HepG2 (cell line): ENCODE measurements around the gene HYI. TPM values are rescaled to one million over a fixed set of nuclear protein-coding genes. Genes with fewer than 3 reads are reported as not detected.

Experiments used
- ATAC-seq: fragments of 200-7000 bp; cut with Tn5 transposase; 3 replicates; pipeline ENCODE4 v1.9.1; 2020; ENCODE audit warnings: mild to moderate bottlenecking, moderate library complexity
- BruUV-seq: library from RNA; stranded (reverse); fragments of 400-500 nt; replicated peaks from 2 replicates; lab custom pipeline; 2021; lab: Mats Ljungman, UMichigan
- CTCF ChIA-PET: fragments of 300-600 bp; formaldehyde crosslinking; extraction: SDS; loops from one replicate; lab custom pipeline; 2021; ENCODE audit warnings: low total read pairs, inconsistent platforms, low intra/inter-chr PET ratio; lab: Yijun Ruan, JAX
- POLR2A ChIA-PET: fragments of 350-600 bp; sonication (Branson Sonifier 250); formaldehyde crosslinking; loops from one replicate; lab custom pipeline; 2020; ENCODE audit warnings: antibody characterized with exemption, inconsistent platforms; lab: Yijun Ruan, JAX
- DNase-seq: peaks from one replicate; pipeline ENCODE4 v3.0.0-alpha.2; 2015; ENCODE audit warnings: low spot score
- FAIRE-seq: peaks from 3 replicates; lab custom pipeline; 2011; peaks lifted over from hg19 to GRCh38; lab: Jason Lieb, UNC
- H2AFZ ChIP-seq: one replicate; pipeline ENCODE4 v1.6.1; 2011; ENCODE audit warnings: low read length, inconsistent platforms
- H3K27ac ChIP-seq: fragments of 300-600 bp; 3 replicates; pipeline ENCODE4 v1.8.0; 2011; ENCODE audit warnings: mixed run types, mild to moderate bottlenecking, mixed read lengths, low read length, inconsistent platforms; ENCODE audit not compliant: insufficient read depth; ENCODE audit errors: extremely low read length
- H3K27me3 ChIP-seq, 2 experiments: fragments of 200-600 bp in 1 of 2; 2 replicates in 1 of 2; 3 replicates in 1 of 2; pipeline versions ENCODE4 v1.6.0 to v1.8.0; 2011; ENCODE audit warnings: low read length in 2 of 2, mild to moderate bottlenecking in 2 of 2, moderate library complexity in 2 of 2, inconsistent platforms in 1 of 2; ENCODE audit not compliant: insufficient read depth in 2 of 2, control insufficient read depth in 1 of 2
- H3K36me3 ChIP-seq, 2 experiments: fragments of 200-600 bp in 1 of 2; replicated peaks in 1 of 2; 2 replicates in 1 of 2; 3 replicates in 1 of 2; pipeline versions ENCODE4 v1.5.1 to v1.8.0; 2011; ENCODE audit warnings: low read length in 2 of 2, inconsistent platforms in 1 of 2; ENCODE audit not compliant: insufficient read depth in 2 of 2, control insufficient read depth in 1 of 2
- H3K4me1 ChIP-seq: 2 replicates; pipeline ENCODE4 v1.5.1; 2012; ENCODE audit warnings: low read length, inconsistent platforms; ENCODE audit not compliant: insufficient read depth
- H3K4me2 ChIP-seq: 2 replicates; pipeline ENCODE4 v1.6.0; 2011; ENCODE audit warnings: low read depth, low read length, inconsistent platforms
- H3K4me3 ChIP-seq, 3 experiments: fragments of 200-600 bp in 1 of 3; sonication (generic), shearing (Covaris generic) in 1 of 3; replicated peaks in 1 of 3; 2 replicates each; pipeline ENCODE4 v1.5.1; 2011 to 2016; ENCODE audit warnings: low read length in 3 of 3, inconsistent platforms in 2 of 3, low read depth in 2 of 3, mild to moderate bottlenecking in 2 of 3, control low read depth in 1 of 3, mixed read lengths in 1 of 3; ENCODE audit not compliant: insufficient read depth in 1 of 3
- H3K79me2 ChIP-seq: one replicate; pipeline ENCODE4 v1.6.1; 2011; ENCODE audit warnings: low read length, inconsistent platforms; ENCODE audit not compliant: insufficient read depth
- H3K9ac ChIP-seq: 2 replicates; pipeline ENCODE4 v1.6.0; 2011; ENCODE audit warnings: mild to moderate bottlenecking, low read depth, low read length, inconsistent platforms; ENCODE audit not compliant: insufficient read depth
- H3K9me3 ChIP-seq: 2 replicates; pipeline ENCODE4 v1.5.1; 2012; ENCODE audit warnings: mild to moderate bottlenecking, low read length
- H4K20me1 ChIP-seq: 2 replicates; pipeline ENCODE4 v1.6.0; 2011; ENCODE audit warnings: inconsistent platforms, mild to moderate bottlenecking, low read length, moderate library complexity; ENCODE audit not compliant: insufficient read depth
- HCFC1 ChIP-seq: fragments of 150-350 bp; IDR thresholded peaks from 2 replicates; pipeline ENCODE4 v1.6.1; 2014; ENCODE audit warnings: low read depth, low read length
- MIXL1 ChIP-seq: IDR thresholded peaks from 2 replicates; pipeline ENCODE4 v1.6.1; 2016
- RBFOX2 ChIP-seq: fragments of 200-400 bp; formaldehyde crosslinking; IDR thresholded peaks from 2 replicates; pipeline ENCODE4 v1.6.1; 2017; ENCODE audit warnings: low read depth, mild to moderate bottlenecking, low read length
- SETDB1 ChIP-seq: sonication (generic); formaldehyde crosslinking; IDR thresholded peaks from 2 replicates; pipeline ENCODE4 v1.5.1; 2020; ENCODE audit warnings: missing genetic modification reagents, mild to moderate bottlenecking, borderline replicate concordance
- ZBTB42 ChIP-seq: sonication (generic); formaldehyde crosslinking; IDR thresholded peaks from 2 replicates; pipeline ENCODE4 v1.5.0; 2020; ENCODE audit warnings: mild to moderate bottlenecking, missing genetic modification reagents
- ZNF234 ChIP-seq: sonication (generic); formaldehyde crosslinking; conservative IDR thresholded peaks from 2 replicates; pipeline ENCODE4 v1.5.1; 2020; ENCODE audit warnings: mild to moderate bottlenecking, missing genetic modification reagents
- ZNF616 ChIP-seq: sonication (generic); formaldehyde crosslinking; IDR thresholded peaks from 2 replicates; pipeline ENCODE4 v1.5.0; 2020; ENCODE audit warnings: low read depth, mild to moderate bottlenecking, missing genetic modification reagents
- WGBS: methylation state at CpG from one replicate; pipeline ENCODE4 v1.1.6; 2017; ENCODE audit warnings: low lambda C conversion rate; 5-methylcytosine and 5-hydroxymethylcytosine counted together
- in situ Hi-C: cut with HindIII; loops from 2 replicates; pipeline ENCODE4 v1.10.0; 2017; ENCODE audit warnings: low pct_unique_long_range_greater_than_20kb; ENCODE audit not compliant: extremely low pct_ligation_motif_present
- intact Hi-C: fragments of 100-400 bp; cut with micrococcal nuclease; formaldehyde crosslinking; loops from one replicate; pipeline ENCODE4 v1.10.0; 2022; ENCODE audit not compliant: unreplicated experiment
- polyA plus RNA-seq, 8 experiments: library from polyadenylated mRNA; depleted of rRNA in 3 of 8; stranded (reverse) in 7 of 8; unstranded in 1 of 8; fragments of >200 nt; fragmentation: Illumina TruSeq in 4 of 8; extraction: Trizol in 4 of 8; gene quantifications; 2 replicates each; pipeline versions ENCODE4 v1.2.1 to v1.2.3, GENCODE V29; 2011 to 2016; ENCODE audit warnings: low read depth in 4 of 8, missing spikeins in 1 of 8, mixed read lengths in 1 of 8; ENCODE audit not compliant: insufficient read depth in 1 of 8
- total RNA-seq, 5 experiments: library from RNA; depleted of rRNA; stranded (reverse); fragments of >200 nt; fragmentation: Illumina TruSeq; extraction: Trizol; gene quantifications; 2 replicates each; pipeline ENCODE4 v1.2.3, GENCODE V29; 2016; ENCODE audit warnings: low read depth in 1 of 5
- TF ChIP-seq, protein P1 (sequence below): sonication (generic); formaldehyde crosslinking; IDR thresholded peaks from 2 replicates; pipeline ENCODE4 v1.5.1; 2020; ENCODE audit warnings: mild to moderate bottlenecking, missing genetic modification reagents, borderline replicate concordance
- TF ChIP-seq, protein P2 (sequence below): IDR thresholded peaks from 2 replicates; pipeline ENCODE4 v1.6.1; 2016
- TF ChIP-seq, protein P3 (sequence below): sonication (generic); formaldehyde crosslinking; IDR thresholded peaks from 2 replicates; pipeline ENCODE4 v1.5.0; 2020; ENCODE audit warnings: mild to moderate bottlenecking, missing genetic modification reagents

HYI gene
- total and polyA plus RNA-seq, 2 of the 13 experiments (the other 11 are each of a cell fraction or from before 2014, with no cell fraction given), result not detected

DNA sequence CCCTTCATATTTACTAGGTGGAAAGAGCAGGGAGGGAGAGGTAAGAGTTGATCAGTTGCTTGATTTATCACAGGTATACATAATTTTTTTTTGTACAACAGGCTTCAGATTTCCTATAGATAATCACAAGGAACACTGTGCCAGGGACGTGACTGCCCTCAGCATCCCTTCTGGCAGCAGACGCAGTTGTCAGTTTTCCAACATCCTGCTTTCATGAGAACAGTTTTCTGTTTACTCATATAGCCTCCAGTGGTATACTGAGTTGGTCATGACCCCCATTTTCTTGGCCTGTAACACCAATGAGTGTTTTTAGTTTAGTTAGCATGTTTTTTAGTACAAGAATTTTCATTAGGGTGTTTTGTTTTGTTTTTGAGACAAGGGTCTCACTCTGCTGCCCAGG, 39.1 kb upstream of the HYI start:
- ChIA-PET POLR2A (no interaction called here), CTCF (no interaction called here)
- H3K9me3 ChIP-seq, result peaks cover 8% of the 10 kb centered on the region; the same call in 1 of the 2 replicates
- H3K4me2 ChIP-seq, result no peak overlapping the region
- H3K79me2 ChIP-seq, result no peaks in the 10 kb centered on the region
- FAIRE-seq (no peak), DNase-seq (no peak)
- no TSS peak for BruUV-seq
- no peak overlapping the region for H3K4me3 ChIP-seq
- no peak overlapping the region for H3K9ac ChIP-seq
- H3K27ac ChIP-seq, result no peak overlapping the region
- H3K4me1 ChIP-seq, result peaks cover 20% of the 10 kb centered on the region
- no peaks in the 10 kb centered on the region for H4K20me1 ChIP-seq
- TF ChIP-seq SETDB1 (CRISPR knock-in tag), result no peak
- TF ChIP-seq MIXL1 (CRISPR knock-in tag), result no peak
- TF ChIP-seq RBFOX2, result no peak
- TF ChIP-seq ZNF616 (CRISPR knock-in tag), result no peak
- TF ChIP-seq, protein P1, sequence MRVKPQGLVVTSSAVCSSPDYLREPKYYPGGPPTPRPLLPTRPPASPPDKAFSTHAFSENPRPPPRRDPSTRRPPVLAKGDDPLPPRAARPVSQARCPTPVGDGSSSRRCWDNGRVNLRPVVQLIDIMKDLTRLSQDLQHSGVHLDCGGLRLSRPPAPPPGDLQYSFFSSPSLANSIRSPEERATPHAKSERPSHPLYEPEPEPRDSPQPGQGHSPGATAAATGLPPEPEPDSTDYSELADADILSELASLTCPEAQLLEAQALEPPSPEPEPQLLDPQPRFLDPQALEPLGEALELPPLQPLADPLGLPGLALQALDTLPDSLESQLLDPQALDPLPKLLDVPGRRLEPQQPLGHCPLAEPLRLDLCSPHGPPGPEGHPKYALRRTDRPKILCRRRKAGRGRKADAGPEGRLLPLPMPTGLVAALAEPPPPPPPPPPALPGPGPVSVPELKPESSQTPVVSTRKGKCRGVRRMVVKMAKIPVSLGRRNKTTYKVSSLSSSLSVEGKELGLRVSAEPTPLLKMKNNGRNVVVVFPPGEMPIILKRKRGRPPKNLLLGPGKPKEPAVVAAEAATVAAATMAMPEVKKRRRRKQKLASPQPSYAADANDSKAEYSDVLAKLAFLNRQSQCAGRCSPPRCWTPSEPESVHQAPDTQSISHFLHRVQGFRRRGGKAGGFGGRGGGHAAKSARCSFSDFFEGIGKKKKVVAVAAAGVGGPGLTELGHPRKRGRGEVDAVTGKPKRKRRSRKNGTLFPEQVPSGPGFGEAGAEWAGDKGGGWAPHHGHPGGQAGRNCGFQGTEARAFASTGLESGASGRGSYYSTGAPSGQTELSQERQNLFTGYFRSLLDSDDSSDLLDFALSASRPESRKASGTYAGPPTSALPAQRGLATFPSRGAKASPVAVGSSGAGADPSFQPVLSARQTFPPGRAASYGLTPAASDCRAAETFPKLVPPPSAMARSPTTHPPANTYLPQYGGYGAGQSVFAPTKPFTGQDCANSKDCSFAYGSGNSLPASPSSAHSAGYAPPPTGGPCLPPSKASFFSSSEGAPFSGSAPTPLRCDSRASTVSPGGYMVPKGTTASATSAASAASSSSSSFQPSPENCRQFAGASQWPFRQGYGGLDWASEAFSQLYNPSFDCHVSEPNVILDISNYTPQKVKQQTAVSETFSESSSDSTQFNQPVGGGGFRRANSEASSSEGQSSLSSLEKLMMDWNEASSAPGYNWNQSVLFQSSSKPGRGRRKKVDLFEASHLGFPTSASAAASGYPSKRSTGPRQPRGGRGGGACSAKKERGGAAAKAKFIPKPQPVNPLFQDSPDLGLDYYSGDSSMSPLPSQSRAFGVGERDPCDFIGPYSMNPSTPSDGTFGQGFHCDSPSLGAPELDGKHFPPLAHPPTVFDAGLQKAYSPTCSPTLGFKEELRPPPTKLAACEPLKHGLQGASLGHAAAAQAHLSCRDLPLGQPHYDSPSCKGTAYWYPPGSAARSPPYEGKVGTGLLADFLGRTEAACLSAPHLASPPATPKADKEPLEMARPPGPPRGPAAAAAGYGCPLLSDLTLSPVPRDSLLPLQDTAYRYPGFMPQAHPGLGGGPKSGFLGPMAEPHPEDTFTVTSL, result no peak
- TF ChIP-seq, protein P2, sequence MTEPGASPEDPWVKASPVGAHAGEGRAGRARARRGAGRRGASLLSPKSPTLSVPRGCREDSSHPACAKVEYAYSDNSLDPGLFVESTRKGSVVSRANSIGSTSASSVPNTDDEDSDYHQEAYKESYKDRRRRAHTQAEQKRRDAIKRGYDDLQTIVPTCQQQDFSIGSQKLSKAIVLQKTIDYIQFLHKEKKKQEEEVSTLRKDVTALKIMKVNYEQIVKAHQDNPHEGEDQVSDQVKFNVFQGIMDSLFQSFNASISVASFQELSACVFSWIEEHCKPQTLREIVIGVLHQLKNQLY (CRISPR knock-in tag), result no peak
- TF ChIP-seq, protein P3, sequence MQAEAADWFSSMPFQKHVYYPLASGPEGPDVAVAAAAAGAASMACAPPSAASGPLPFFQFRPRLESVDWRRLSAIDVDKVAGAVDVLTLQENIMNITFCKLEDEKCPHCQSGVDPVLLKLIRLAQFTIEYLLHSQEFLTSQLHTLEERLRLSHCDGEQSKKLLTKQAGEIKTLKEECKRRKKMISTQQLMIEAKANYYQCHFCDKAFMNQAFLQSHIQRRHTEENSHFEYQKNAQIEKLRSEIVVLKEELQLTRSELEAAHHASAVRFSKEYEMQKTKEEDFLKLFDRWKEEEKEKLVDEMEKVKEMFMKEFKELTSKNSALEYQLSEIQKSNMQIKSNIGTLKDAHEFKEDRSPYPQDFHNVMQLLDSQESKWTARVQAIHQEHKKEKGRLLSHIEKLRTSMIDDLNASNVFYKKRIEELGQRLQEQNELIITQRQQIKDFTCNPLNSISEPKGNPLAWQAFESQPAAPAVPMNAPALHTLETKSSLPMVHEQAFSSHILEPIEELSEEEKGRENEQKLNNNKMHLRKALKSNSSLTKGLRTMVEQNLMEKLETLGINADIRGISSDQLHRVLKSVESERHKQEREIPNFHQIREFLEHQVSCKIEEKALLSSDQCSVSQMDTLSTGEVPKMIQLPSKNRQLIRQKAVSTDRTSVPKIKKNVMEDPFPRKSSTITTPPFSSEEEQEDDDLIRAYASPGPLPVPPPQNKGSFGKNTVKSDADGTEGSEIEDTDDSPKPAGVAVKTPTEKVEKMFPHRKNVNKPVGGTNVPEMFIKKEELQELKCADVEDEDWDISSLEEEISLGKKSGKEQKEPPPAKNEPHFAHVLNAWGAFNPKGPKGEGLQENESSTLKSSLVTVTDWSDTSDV (CRISPR knock-in tag), result no peak
- no peak for TF ChIP-seq ZBTB42 (CRISPR knock-in tag)
- no peak for TF ChIP-seq HCFC1
- no peak for TF ChIP-seq ZNF234 (CRISPR knock-in tag)
- TF ChIP-seq, all 625 proteins: peak for 0
- 29% methylated on average over 2 of the region's 2 CpGs for WGBS
- in situ Hi-C loops, result no loop called here
- intact Hi-C loops, result no loop called here
- no peaks in the 10 kb centered on the region for H3K27me3 ChIP-seq
- no peak overlapping the region for H2AFZ ChIP-seq
- no peak for ATAC-seq
- no peaks in the 10 kb centered on the region for H3K36me3 ChIP-seq
